Erythroblast (primary cell): ENCODE results near the gene PRR30.
"Not testable (repeated sequence)": the region's sequence is repeated elsewhere in the genome, so short reads cannot be mapped to it uniquely, and the experiment has no call there.

Experiments used
- DNase-seq, 2 experiments: peaks; one replicate each; lab custom pipeline; 2025; lab: John Stamatoyannopoulos, UW
- GATA1 ChIP-seq: IDR thresholded peaks from 2 replicates; pipeline ENCODE4 v1.6.1; 2011; ENCODE audit warnings: low read depth, mild to moderate bottlenecking, control low read depth, low read length, moderate library complexity
- POLR2A ChIP-seq: IDR thresholded peaks from 2 replicates; pipeline ENCODE4 v1.6.1; 2011; ENCODE audit warnings: mild to moderate bottlenecking, low read length

The PRR30 gene

DNA sequence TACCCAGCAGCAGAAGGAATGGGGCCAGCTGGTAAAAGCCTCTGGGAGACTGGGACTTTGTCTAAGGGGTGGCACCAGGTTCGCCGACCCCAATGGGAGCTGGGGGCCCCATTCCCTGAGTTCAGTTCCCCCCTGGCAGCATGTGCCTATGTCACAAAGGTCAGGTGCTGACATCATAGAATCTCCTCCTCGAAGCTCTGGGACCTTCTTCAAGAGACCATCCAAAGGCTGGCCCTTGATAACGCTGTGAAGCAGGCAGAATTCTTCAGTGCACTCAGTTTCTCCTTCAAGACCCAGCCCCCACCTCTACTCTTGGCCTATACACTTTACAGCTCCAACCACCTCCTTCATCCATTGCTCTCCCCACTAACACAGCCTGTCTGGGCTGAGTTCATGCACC is at the start of gene PRR30:
Gene PRR30 (minus strand): TSS at position 101 of the 400 bp plus-strand sequence. CDS start 1,081 bp downstream, outside the sequence.
- DNase-seq, result no peak
- TF ChIP-seq POLR2A (no peak), GATA1 (no peak)

- no peak for DNase-seq
These were observed 47.6 kb upstream of the PRR30 start for GRCh38 chr2:27186613-27187345.

DNA sequence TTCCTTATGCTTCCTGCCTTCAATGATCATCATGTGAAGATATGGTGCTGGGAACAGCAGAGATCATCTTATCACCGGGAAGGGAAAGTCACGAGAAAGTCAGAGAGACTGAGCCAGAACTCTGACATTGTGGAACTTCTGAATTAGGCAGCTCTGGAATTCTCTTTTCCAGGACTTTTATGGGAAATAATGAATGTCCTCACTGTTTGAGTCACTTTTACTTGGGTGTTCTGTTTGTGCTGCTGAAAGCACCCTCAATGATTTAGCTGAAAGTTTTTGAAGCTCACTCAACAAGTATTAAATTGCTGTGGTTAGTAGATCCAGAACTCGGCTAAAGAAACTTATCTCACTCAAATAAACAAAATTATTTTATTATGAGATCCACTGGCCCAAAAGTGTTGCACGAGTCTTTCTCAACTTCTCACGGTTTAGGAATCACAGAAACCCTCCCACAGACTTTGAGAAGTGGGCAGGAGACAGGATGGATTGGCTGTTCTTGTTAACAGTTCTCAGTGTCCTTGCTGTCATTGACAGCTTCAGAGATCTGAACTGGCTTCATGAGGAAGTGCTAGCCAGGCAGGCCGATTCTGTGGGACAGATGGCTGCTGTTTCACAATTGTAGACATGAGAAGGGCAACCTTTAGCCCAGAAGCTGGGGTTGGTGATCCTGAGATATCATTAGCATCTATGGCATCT is 46.3 kb upstream of the PRR30 start:
- no peak for TF ChIP-seq POLR2A
- TF ChIP-seq GATA1, result no peak
- DNase-seq, result no peak

More at GRCh38 chr2:27186613-27187345, 47.6 kb upstream of the PRR30 start:
- no peak for TF ChIP-seq GATA1
- TF ChIP-seq POLR2A, result no peak

GRCh38 chr2:27184115-27184514 is 44.9 kb upstream of the PRR30 start:
- TF ChIP-seq GATA1, result no peak
- no peak for TF ChIP-seq POLR2A
- DNase-seq, result no peak

GRCh38 chr2:27182346-27182745 is 43.1 kb upstream of the PRR30 start:
- DNase-seq, result no peak
- TF ChIP-seq GATA1 (no peak), POLR2A (no peak)

DNA sequence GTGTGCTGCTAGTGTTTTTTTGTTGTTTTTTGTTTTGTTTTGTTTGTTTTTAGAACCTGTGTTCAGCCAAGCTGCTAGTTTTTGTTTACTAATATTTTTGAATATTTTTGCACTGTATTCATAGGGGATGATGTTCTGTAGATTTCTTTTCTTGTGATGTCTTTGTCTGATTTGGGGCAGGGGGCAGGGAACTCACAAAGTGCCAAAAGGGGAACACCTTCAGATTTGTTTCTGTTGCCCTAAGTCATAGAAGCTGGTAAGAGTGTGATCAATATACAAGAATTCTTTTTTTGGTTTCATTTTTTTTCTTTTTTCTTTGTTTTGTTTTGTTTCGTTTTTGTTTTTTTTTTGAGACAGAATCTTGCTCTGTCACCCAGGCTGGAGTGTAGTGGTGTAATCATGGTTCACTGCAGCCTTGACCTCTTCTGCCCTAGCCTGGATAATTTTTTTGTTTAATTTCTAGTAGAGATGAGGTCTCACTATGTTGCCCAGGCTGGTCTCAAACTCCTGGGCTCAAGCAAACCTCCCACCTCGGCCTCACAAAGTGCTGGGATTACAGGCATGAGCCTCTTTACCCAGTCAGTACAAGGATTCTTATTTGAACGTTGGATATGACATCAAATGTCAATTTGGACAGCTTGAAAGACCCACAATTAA is 40.3 kb upstream of the PRR30 start:
- DNase-seq, result no peak
- TF ChIP-seq GATA1 (no peak), POLR2A (no peak)

DNA sequence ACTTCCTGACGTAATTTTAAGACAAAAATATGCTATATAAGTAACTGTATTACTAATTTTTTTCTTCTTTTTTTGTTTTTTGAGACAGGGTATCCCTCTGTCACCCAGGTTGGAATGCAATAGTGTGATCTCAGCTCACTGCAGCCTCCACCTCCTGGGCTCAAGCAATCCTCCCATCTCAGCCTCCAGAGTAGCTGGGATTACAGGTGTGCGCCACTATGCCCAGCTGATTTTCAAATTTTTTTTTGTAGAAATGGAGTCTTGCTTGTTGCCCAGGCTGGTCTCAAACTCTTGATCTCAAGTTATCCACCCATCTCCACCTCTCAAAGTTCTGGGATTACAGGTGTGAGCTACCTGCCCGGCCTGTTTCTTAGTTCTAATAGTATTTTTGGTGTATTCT is 39.3 kb upstream of the PRR30 start:
- TF ChIP-seq POLR2A (no peak), GATA1 (no peak)
- DNase-seq, result no peak

DNA sequence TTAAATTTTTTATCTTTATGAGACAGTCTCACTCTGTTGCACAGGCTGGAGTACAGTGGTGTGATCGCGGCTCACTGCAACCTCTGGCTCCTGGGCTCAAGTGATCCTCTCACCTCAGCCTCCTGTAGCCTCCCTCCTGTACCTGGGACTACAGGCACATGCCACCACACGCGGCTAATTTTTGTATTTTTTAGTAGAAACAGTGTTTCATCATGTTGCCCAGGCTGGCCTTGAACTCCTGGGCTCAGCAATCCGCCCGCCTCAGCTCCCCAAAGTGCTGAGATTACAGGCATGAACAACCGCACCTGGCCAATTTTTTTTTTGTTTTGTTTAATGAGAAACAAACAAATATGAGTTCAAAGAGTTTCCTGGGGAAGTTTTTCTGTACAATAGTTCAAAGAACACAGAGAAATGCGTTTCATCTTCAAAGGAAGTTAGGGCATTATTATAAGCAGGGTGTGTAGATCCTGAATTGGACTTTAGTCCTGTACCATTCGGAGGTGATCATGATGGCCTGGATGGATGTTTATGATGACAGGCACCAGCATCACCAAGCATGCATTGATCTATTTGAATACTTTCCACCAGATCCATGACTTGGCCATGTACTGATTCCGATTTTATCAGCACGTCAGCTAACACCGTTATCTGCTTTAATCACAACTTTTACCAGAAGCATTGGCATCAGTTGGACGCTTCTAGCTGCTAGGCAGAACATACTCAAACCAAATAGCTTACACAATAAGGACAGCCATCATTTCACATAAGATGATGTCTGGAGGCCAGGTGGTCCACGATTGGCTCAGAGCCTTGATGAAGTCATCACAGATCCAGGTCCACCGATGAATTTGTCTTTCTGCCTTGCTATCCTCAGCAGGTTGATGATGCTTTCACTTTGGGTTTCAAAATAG is 38.5 kb upstream of the PRR30 start:
- TF ChIP-seq POLR2A (no peak), GATA1 (no peak)
- no peak for DNase-seq

- DNase-seq, result not testable (repeated sequence)
These were observed 36.6 kb upstream of the PRR30 start for GRCh38 chr2:27175781-27176180.

- no peak for TF ChIP-seq POLR2A
- TF ChIP-seq GATA1, result no peak
- no peak for DNase-seq
These were observed 36.1 kb upstream of the PRR30 start for GRCh38 chr2:27175330-27175729.

- no peak for TF ChIP-seq GATA1
- TF ChIP-seq POLR2A, result no peak
- no peak for DNase-seq
These were observed 35.4 kb upstream of the PRR30 start for GRCh38 chr2:27174638-27175037.

DNA sequence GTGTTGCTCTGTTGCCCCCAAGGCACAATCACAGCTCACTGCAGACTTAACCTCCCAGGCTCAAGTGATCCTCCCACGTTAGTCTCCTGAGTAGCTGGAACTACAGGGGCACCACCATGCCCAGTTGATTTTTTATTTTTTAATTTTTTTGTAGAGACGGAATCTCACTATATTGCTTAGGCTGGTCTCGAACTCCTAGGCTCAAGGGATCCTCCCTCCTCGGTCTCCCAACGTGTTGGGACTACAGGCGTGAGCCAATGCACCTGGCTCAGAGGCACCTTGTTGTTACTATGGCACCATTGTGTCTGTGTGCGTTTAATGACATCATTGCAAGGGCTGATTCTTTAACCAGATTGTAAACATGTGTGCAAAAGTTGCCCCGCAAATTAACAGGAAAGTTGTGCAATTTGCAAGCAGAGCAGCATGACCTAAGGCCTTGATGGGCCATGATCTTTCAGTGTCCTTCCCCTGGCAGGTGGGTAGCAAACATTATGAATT is 32.2 kb upstream of the PRR30 start:
- TF ChIP-seq GATA1 (no peak), POLR2A (no peak)
- no peak for DNase-seq

DNA sequence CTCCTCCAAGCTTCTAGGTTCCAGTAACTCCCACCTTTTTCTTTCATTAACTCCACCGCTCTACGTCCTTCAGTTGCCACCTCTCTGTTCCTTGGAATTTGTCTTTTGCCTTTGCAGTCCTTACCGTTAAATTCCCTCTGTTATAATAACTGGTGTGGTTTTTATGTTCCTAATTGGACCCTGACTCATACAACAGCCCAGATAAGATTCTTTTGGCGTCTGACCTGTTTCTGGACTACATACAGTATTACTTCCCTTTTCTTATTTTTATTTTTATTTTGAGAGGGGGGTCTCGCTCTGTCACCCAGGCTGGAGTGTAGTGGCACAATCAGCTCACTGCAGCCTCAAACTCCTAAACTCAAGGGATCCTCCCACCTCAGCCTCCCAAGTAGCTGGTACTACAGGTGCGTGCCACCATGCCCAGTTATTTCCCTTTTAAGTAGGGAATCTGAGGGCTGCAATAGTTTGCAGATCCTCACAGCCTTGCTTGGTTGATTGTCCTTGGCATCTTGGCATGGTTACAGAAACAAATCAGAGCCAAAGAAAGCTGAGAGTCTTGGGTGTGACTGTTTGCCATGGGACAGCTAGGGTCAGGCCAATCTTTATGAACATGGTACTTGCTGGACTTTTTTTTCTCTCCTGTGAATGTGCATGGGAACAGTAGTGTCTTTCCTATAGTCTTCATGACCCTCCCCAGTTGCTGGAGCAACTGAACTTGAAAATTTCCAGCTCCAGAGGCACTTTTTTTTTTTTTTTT is 31.5 kb upstream of the PRR30 start:
- TF ChIP-seq GATA1 (no peak), POLR2A (no peak)
- DNase-seq, result no peak
